Urinary bladder (tissue), 4 donors: Measurements from ENCODE around the gene PCGF3. TPM values are rescaled to one million over a fixed set of nuclear protein-coding genes. Genes with fewer than 3 reads are reported as not detected.
"Not testable (repeated sequence)": the region's sequence is repeated elsewhere in the genome, so short reads cannot be mapped to it uniquely, and the experiment has no call there.

ENCODE experiments used
- DNase-seq: peaks from one replicate; pipeline ENCODE4 v3.0.0-alpha.2; 2015; ENCODE audit errors: extremely low spot score
- H3K27ac ChIP-seq: one replicate; pipeline ENCODE4 v1.5.1; 2013; ENCODE audit warnings: low read depth, mild to moderate bottlenecking, moderate library complexity
- H3K36me3 ChIP-seq: one replicate; pipeline ENCODE4 v1.6.1; 2013; ENCODE audit warnings: mild to moderate bottlenecking, moderate library complexity; ENCODE audit not compliant: insufficient read depth
- H3K4me1 ChIP-seq: one replicate; pipeline ENCODE4 v1.6.1; 2013; ENCODE audit warnings: mild to moderate bottlenecking, moderate library complexity; ENCODE audit not compliant: insufficient read depth
- H3K4me3 ChIP-seq: one replicate; pipeline ENCODE4 v1.5.1; 2013; ENCODE audit warnings: low read depth, low read length
- WGBS: extraction: QIAGEN DNeasy Blood & Tissue Kit; methylation state at CpG from one replicate; pipeline ENCODE4 v1.1.7; 2013; 5-methylcytosine and 5-hydroxymethylcytosine counted together
- polyA plus RNA-seq: library from polyadenylated mRNA; stranded (reverse); fragments of 200-250 nt; gene quantifications from one replicate; pipeline ENCODE4 v1.2.3, GENCODE V29; 2013
- total RNA-seq: library from RNA; depleted of rRNA; stranded (reverse); fragments of >200 nt; gene quantifications from one replicate; pipeline ENCODE4 v1.2.3, GENCODE V29; 2014
- donor health status: healthy with polysubstance abuse.
- donor health status: healthy.

The PCGF3 gene
- total and polyA plus RNA-seq, 2 donors, result 36.1 to 52.6 TPM

DNA sequence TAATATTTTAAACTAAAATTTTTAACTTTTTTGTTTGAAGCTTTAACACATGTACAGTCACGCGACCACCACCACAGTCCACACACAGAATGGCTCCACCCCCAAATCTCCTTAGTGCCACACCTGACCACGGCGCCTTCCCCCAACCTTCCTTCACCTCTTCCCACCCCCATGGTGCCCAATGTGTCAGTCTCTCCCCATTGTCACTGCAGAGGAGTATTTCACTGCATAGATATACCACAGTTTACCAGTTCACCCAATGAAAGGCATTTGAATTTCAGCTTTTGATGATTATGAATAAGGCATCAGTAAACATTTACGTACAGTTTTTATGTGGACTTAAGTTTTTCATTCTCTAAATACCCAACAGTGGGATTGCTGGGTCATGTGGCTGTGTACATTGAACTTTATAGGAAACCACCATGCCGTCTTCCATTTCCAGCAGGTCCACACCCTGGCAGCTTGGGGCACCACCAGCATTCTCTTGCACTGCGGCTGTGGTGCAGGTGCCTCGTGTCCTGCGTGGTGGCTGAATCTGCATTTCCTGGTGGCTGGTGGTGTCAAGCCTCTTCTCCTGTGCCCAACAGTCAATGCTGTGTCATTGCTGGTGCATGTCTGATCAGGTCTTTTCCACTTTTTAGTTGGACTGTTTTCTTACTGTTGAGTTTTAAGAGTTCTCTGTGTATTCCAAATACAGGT lies 71.3 kb downstream of the PCGF3 start:
- H3K27ac ChIP-seq, result no peak overlapping the region
- no peaks in the 10 kb centered on the region for H3K36me3 ChIP-seq
- H3K4me1 ChIP-seq, result peaks cover 1% of the 10 kb centered on the region
- DNase-seq, result no peak
- whole genome bisulfite sequencing, result 95% methylated on average over 9 of the region's 9 CpGs
- no peak overlapping the region for H3K4me3 ChIP-seq

DNA sequence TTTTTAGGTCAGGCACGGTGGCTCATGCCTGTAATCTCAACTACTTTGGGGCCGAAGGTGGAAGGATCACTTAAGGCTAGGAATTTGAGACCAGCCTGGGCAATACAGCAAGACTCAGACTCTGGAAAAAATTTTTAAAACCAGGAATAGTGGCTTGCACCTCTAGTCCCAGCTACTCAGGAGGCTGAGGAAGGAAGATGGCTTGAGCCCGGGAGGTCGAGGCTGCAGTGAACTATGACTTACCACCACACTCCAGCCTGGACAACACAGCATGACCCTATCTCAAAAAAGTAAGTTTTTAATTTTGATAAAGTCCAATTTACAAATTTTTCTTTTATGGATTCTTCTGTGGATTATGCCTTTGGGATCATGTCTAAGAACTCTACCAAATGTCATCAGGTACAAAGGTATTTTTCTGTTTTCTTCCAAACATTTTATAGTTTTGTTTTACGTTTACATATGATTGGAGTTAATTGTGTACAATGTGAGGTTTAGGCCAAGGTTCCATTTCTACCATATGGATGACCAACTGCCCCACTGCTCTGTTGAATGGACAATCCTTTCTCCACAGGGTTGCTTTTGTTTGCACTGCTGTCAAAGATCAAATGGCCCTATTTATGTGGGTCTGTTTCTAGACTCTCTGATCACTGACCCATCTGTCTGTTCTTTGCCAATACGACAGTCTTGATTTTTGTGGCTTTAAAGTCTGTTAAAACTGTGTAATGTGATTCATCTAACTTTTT lies 72.1 kb downstream of the PCGF3 start:
- peaks cover 1% of the 10 kb centered on the region for H3K4me1 ChIP-seq
- no peak for DNase-seq
- WGBS, result 84% methylated on average over 6 of the region's 6 CpGs
- H3K36me3 ChIP-seq, result no peaks in the 10 kb centered on the region
- no peak overlapping the region for H3K4me3 ChIP-seq
- H3K27ac ChIP-seq, result no peak overlapping the region

DNA sequence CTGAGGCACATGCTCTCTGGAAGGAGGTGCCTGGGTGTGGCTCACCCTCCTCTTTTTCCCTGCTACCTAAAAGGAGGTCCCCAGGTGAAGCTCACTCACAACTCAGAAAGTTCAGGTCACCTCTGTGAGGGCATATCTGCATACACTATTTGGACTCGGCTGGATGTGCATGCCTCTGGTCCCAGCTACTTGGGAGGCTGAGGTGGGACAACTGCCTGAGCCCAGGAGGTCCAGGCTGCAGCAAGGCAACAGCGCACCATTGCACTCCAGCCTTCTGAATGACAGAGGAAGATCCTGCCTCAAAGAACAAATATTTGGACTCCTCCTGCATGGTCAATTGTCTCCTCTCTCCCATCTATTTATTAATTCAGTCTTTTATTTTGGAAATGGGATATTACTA lies 73.9 kb downstream of the PCGF3 start:
- Histone ChIP-seq H3K4me3 (no peak overlapping the region), H3K36me3 (no peaks in the 10 kb centered on the region), H3K4me1 (peaks cover 1% of the 10 kb centered on the region), H3K27ac (no peak overlapping the region)
- no peak for DNase-seq
- 97% methylated on average over 2 of the region's 2 CpGs for WGBS

DNA sequence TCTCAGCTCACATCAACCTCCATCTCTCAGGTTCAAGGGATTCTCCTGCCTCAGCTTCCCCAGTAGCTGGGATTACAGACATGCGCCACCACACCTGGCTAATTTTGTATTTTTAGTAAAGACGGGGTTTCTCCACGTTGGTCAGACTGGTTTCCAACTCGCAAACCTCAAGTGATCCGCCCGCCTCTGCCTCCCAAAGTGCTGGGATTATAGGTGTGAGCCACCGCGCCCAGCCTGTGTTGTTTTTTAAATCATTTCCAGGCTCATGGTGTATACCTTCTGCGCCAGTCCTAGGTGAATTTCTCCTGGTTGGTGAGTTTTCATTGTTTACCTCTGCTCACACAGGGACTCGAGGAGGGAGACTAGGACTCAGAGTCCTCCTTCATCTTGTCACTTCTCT lies 74.6 kb downstream of the PCGF3 start:
- DNase-seq, H3K4me1 ChIP-seq, H3K27ac ChIP-seq, H3K36me3 ChIP-seq: not testable (repeated sequence)
- 78% methylated on average over 10 of the region's 10 CpGs for WGBS
- H3K4me3 ChIP-seq, result peak overlapping the region; percentile 88

DNA sequence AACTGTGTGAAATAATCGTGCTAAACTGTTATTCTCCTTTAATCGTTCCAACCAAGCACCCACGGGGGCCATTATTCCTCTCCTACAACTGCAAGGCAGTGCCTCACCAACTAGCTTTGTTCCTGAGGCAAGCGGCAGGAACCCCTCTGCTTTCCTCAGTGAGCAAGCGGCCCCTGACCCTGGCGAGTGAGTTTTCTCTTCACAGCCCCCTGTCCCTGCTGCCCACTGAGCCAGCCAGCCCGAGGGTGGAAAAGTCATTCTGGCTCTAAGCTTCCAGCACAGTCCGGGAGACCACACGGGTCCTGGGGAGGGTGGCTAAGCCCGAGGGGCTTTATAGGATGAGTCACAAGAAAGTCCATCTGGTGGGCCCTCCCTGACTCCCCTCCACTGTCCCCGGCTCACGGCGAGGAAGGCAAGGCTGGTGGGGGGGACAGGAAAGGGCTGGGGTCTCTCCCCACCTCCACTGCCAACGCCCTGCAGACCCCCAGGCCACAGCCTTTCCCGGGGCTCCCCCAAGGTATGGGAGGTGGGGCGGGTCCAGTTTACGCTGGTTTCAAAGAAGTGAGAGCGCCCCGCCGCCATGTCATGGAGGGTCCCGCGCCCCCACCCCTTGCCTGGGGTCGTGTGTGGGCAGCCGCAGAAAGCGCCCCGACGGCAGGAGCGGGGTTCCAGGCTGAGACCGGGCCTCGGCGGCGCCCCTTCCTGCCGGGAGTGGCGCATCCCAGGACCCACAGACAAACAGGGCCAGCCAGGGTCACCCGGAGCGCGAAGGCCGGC lies 75.3 kb downstream of the PCGF3 start:
- 4% methylated on average over 38 of the region's 38 CpGs for WGBS
- DNase-seq, result no peak
- peak overlapping the region; percentile 63 for H3K27ac ChIP-seq
- peak overlapping the region; percentile 88 for H3K4me3 ChIP-seq
- H3K36me3 ChIP-seq, result no peaks in the 10 kb centered on the region
- peaks cover 1% of the 10 kb centered on the region for H3K4me1 ChIP-seq

DNA sequence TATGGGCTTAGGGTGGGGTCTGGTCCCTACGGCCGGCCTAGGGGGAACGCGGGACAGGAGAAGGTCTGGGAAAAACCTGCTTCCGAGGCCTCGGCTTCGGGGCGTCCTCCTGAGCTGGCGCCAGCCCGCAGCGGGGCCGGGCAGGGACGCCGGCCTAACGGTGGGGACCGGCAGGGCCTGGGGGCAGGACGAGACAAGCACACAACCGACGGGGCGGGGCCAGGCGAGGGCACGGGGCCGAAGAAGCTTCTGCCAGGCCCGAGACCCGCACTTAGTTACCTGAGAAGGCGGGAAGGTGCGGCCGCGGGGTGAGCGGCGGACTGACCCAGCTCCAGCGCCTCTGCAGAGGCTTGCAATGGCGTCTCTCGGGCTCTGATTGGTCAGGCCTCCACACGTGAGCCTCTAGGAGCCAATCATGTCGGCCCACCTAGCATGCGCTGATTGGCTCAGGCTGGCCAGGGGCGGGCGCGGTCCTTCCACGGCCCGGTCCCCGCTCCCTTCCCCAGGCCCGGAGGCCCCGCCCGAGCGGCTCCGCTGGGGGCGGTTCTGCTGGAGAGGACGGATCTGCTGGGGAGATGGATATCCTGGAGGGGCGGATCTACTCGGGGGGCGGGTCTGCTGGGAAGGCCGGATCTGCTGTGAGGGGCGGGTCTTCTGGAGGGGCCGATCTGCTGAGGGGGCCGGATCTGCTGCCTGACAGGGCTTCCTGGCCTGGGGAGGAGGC lies 76.0 kb downstream of the PCGF3 start:
- peak; percentile 96 for DNase-seq
- Histone ChIP-seq H3K36me3 (no peaks in the 10 kb centered on the region), H3K4me1 (peaks cover 1% of the 10 kb centered on the region), H3K27ac (peak overlapping the region; percentile 73), H3K4me3 (peak overlapping the region; percentile 88)
- WGBS, result under 1% methylated on average over 57 of the region's 57 CpGs

DNA sequence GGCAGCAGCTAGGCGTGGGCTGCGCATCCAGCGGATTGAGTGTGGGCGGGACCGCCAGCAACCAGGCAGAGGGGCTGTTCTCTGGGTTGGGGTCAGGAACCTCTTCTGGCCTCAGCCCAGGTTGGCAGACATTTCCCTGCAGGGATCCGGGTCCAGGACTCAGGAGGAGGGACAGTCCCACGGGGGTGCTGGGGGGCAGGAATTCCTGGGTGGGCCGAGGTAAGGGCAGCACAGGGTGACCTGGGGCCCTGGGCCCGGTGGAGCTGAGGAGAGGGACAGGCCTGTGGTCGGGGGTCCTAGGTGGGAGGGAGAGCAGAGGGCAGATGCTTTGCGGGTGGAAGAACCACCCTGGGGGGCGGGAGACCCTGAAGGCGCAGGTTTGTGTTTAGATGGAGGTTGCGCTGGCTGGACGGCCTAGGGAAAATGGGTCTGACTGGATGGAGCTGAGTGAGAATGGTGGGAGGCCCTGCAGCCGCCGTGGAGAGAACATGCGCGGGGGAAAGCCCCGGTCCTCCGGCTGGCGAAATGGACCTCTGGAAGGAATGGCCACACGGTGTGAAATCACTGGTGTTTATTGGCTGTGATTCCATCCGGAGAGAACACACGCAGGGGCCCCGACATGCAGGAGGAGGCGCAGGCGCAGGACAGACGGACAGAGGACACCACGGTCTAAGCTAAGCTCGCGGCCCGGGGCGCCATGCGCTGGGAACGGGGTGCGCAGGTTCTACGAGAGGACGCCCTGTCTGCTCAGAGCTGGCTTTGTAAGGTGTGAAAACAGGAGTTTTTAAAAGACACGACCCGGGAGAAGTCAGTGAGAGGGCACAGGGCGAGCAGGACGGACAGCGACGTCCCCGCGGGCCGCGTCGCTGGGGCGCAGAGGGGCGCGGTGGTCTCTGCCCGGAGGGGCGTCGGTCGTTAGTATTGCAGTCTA lies 79.0 kb downstream of the PCGF3 start:
- Histone ChIP-seq H3K36me3 (no peaks in the 10 kb centered on the region), H3K4me1 (no peaks in the 10 kb centered on the region), H3K4me3 (no peak overlapping the region), H3K27ac (no peak overlapping the region)
- no peak for DNase-seq
- 69% methylated on average over 57 of the region's 57 CpGs for WGBS

DNA sequence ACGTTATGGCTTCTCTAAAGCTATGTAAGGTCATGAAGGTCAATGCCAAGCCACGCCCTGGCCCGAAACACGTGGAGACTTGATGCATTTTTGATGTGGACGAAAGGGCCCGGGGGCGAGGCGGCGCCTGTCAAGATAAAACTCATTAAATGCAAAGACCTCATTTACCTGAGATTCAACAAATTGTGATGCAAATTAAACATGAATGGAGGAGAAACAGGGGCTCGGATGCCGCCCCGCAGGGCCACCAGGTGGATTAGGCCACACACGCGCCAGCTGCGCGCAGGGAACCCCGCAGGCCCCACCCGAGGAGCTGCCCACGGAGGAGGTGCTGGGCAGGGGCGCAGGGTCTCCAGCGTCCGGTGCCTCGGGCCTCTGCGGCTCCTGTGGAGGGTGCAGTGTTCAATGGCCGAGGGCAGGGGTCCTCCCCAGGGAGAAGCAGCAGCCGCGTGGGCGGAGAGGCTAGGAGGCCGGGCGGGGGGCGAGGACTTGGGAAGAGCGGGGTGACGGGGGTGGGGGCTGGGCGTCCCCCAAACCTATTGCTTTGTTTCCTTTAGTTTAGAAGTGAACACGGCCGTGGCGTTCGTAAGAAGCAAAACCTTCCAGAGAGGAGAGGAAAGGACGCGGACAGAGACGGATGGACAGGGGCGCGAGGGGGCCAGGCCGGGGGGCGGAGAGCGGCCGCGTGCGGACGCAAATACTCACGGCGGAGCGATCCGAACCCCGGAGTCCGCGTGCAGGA lies 79.9 kb downstream of the PCGF3 start:
- DNase-seq, result no peak
- H3K27ac ChIP-seq, result no peak overlapping the region
- H3K36me3 ChIP-seq, result no peaks in the 10 kb centered on the region
- H3K4me3 ChIP-seq, result peak overlapping the region; percentile 39
- WGBS, result 19% methylated on average over 57 of the region's 57 CpGs
- H3K4me1 ChIP-seq, result no peaks in the 10 kb centered on the region

DNA sequence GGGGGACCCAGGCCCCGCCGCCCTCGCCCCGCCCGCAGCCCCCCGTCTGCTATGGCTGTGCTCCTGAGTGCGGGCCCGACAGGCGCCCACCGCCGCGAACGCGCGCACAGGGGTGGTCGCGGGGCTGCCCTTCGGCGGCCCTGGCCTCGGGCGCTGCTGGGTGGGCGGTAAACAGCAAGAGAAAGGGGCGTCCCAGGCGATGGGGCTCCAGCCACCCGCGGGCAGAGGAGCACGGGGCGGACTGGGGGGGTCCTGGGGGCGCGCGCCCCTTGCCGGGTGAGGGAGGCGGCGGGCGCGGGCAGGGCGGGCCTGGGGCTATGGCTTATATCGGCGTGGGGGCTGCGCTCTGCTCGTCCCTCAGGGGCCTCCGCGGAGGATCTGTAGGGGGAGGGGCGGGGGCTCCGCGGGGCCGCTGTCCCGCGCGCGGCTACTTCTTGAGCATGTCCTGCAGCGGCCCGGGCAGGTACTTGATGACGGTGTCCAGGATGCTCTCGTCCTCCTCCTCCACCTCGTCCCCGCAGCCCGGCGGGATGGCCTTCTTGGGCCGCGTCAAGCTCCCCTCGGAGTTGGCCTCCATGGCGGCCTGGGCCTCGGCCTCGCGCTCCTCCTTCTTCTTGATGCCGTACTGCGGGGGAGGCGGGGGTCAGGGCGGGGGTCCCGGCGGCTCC lies 80.6 kb downstream of the PCGF3 start:
- no peak for DNase-seq
- Histone ChIP-seq H3K36me3 (no peaks in the 10 kb centered on the region), H3K4me1 (no peaks in the 10 kb centered on the region), H3K27ac (no peak overlapping the region), H3K4me3 (peak overlapping the region; percentile 39)
- 3% methylated on average over 71 of the region's 72 CpGs for WGBS

DNA sequence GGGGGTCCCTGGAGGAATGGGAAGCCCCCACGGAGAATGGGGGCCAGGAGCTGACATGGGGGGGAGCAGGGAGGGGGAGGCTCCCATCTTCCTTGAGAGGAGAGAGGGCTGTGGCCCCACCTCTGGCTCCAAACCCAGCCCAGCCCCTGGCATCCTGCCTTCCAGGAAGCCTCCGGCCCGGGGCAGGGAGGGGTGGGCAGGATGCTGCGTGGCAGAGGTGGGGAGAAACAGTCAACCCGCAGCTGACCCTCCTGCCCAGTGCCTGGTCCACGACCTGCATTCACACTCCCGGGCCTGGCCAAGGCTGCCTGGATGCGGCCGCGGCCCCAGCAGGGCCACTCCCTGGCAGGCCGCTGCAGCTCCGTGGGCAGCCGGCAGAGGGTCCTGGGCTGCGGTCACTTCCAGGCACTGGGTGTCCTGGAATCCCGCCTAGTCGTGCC lies 81.2 kb downstream of the PCGF3 start:
- Histone ChIP-seq H3K4me1 (no peaks in the 10 kb centered on the region), H3K36me3 (no peaks in the 10 kb centered on the region), H3K4me3 (peak overlapping the region; percentile 39), H3K27ac (no peak overlapping the region)
- 42% methylated on average over 16 of the region's 16 CpGs for WGBS
- no peak for DNase-seq

DNA sequence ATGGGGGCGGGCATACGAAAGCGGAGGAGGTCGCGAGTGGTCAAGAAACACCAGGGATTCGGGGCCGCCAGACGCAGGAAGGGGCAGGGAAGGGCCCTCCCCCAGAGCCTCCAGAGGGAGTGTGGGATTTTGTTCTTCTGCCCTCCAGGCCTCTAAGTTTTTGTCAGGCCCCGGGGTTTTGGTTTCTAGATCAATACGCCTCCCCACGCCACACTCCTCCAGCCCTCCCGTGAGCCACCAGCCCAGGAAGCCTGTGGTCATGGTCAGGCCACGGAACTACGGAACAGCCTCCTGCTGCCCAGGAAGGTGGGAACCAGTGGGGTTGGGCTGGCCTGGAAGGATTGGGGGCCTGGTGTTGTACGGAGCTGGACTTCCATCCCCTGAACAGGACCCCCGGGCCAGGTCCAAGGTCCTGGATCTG lies 81.9 kb downstream of the PCGF3 start:
- Histone ChIP-seq H3K36me3 (no peaks in the 10 kb centered on the region), H3K27ac (no peak overlapping the region), H3K4me1 (no peaks in the 10 kb centered on the region), H3K4me3 (no peak overlapping the region)
- WGBS, result 79% methylated on average over 16 of the region's 16 CpGs
- no peak for DNase-seq
